BJ (cell line): ENCODE results near the gene RC3H2. TPM values are rescaled to one million over a fixed set of nuclear protein-coding genes. Genes with fewer than 3 reads are reported as not detected.
A peak's percentile ranks its signal among the peaks of the same experiment; 100 is the strongest.

Experiments
- CTCF ChIA-PET: fragments of 350-600 bp; formaldehyde crosslinking; extraction: SDS; loops from one replicate; lab custom pipeline; 2021; ENCODE audit warnings: antibody characterized with exemption, inconsistent platforms; lab: Yijun Ruan, JAX
- POLR2A ChIA-PET: fragments of 300-600 bp; sonication (Branson Sonifier 250); formaldehyde crosslinking; extraction: SDS; loops from one replicate; lab custom pipeline; 2021; ENCODE audit warnings: antibody characterized with exemption; lab: Charles Lee
- DNase-seq: peaks from one replicate; pipeline ENCODE4 v3.0.0-alpha.2; 2011; ENCODE audit warnings: low read depth
- H3K27me3 ChIP-seq: 2 replicates; pipeline ENCODE4 v1.6.0; 2011; ENCODE audit warnings: low read length; ENCODE audit not compliant: control insufficient read depth, insufficient read depth
- H3K36me3 ChIP-seq: 2 replicates; pipeline ENCODE4 v1.5.1; 2011; ENCODE audit warnings: low read length; ENCODE audit not compliant: control insufficient read depth, insufficient read depth
- H3K4me3 ChIP-seq: 2 replicates; pipeline ENCODE4 v1.5.1; 2011; ENCODE audit warnings: low read depth, mild to moderate bottlenecking, control low read depth, low read length
- CTCF ChIP-seq: IDR thresholded peaks from 2 replicates; pipeline ENCODE4 v1.5.1; 2011; ENCODE audit warnings: low read depth, mild to moderate bottlenecking, control low read depth, inconsistent platforms, low read length, moderate library complexity; ENCODE audit not compliant: insufficient read depth
- polyA plus RNA-seq: library from polyadenylated mRNA; depleted of rRNA; stranded (reverse); fragments of >200 nt; gene quantifications from 2 replicates; pipeline ENCODE4 v1.2.3, GENCODE V29; 2011

The RC3H2 gene
- polyA plus RNA-seq, 1 experiment: 35.3 TPM

GRCh38 chr9:122904466-122904822 is 715 bp downstream of the RC3H2 start:
- no peak for DNase-seq
- Histone ChIP-seq H3K4me3 (peak overlapping the region; percentile 61), H3K27me3 (no peaks in the 10 kb centered on the region), H3K36me3 (no peaks in the 10 kb centered on the region; the same call in 1 of the 2 replicates)
- ChIA-PET POLR2A (no interaction called here), CTCF (interaction anchor here (0.7 to 1.5 kb wide), 3 partner anchors 13 to 87 kb away, joined by 3 to 4 read pairs (median 3); no protein-coding TSS in a partner anchor)
- TF ChIP-seq CTCF: no peak

GRCh38 chr9:122900791-122901190 is 4.4 kb downstream of the RC3H2 start:
- CTCF ChIA-PET: no interaction called here
- Histone ChIP-seq H3K4me3 (no peak overlapping the region), H3K27me3 (no peaks in the 10 kb centered on the region), H3K36me3 (no peaks in the 10 kb centered on the region; the same call in none of the 2 replicates)
- no peak for TF ChIP-seq CTCF
- DNase-seq: no peak
- POLR2A ChIA-PET: no interaction called here

- Histone ChIP-seq H3K36me3 (peaks cover 2% of the 10 kb centered on the region), H3K4me3 (no peak overlapping the region), H3K27me3 (no peaks in the 10 kb centered on the region)
- CTCF ChIA-PET: interaction anchor here (0.9 kb wide), 1 partner anchor 94 kb away, joined by 3 read pairs; no protein-coding TSS in a partner anchor
- DNase-seq: no peak
- POLR2A ChIA-PET: no interaction called here
- TF ChIP-seq CTCF: no peak
Measured at GRCh38 chr9:122897969-122898368, 7.2 kb downstream of the RC3H2 start.

GRCh38 chr9:122888480-122888879 is 16.7 kb downstream of the RC3H2 start:
- ChIA-PET CTCF (no interaction called here), POLR2A (no interaction called here)
- Histone ChIP-seq H3K36me3 (peaks cover 4% of the 10 kb centered on the region), H3K27me3 (no peaks in the 10 kb centered on the region), H3K4me3 (no peak overlapping the region)
- DNase-seq: no peak
- TF ChIP-seq CTCF: no peak

- no peak for DNase-seq
- ChIA-PET CTCF (interaction anchor here (0.5 to 1.3 kb wide), 4 partner anchors 10 to 735 kb away, joined by 3 read pairs; no protein-coding TSS in a partner anchor), POLR2A (no interaction called here)
- H3K36me3 ChIP-seq: peaks cover 16% of the 10 kb centered on the region
- H3K27me3 ChIP-seq: no peaks in the 10 kb centered on the region
- TF ChIP-seq CTCF: no peak
- H3K4me3 ChIP-seq: no peak overlapping the region
Measured at GRCh38 chr9:122883125-122883524, 22.0 kb downstream of the RC3H2 start.
